Thyroid gland (tissue), 4 donors: ENCODE results near the gene SGCD.

Experiments
- CTCF ChIP-seq, 6 experiments: fragments of 200-600 bp in 3 of 6; fragments of 450-650 bp in 3 of 6; sonication (generic) in 3 of 6; IDR thresholded peaks; one replicate each; pipeline ENCODE4 v1.5.1; 2016 to 2019; ENCODE audit warnings: antibody characterized with exemption in 6 of 6, mild to moderate bottlenecking in 2 of 6, inconsistent platforms in 1 of 6, moderate library complexity in 1 of 6
- POLR2A ChIP-seq, 2 donors: fragments of 450-650 bp; IDR thresholded peaks; one replicate each; pipeline ENCODE4 v1.6.1; 2017; ENCODE audit warnings: antibody characterized with exemption in 2 of 2, mild to moderate bottlenecking in 2 of 2, moderate library complexity in 1 of 2

- no peak for TF ChIP-seq CTCF (IDR thresholded peaks at IDR 0.05)
- TF ChIP-seq POLR2A (IDR thresholded peaks at IDR 0.05), result no peak
Observed at GRCh38 chr5:156444753-156445291, 117.9 kb downstream of the SGCD start.
